ENCODE results near the gene OR10A4. TPM values are rescaled to one million over a fixed set of nuclear protein-coding genes. Genes with fewer than 3 reads are reported as not detected.

The OR10A4 gene
- total and polyA plus RNA-seq, 2 of the 4 experiments (the other 2 are of a cell fraction), result not detected

DNA sequence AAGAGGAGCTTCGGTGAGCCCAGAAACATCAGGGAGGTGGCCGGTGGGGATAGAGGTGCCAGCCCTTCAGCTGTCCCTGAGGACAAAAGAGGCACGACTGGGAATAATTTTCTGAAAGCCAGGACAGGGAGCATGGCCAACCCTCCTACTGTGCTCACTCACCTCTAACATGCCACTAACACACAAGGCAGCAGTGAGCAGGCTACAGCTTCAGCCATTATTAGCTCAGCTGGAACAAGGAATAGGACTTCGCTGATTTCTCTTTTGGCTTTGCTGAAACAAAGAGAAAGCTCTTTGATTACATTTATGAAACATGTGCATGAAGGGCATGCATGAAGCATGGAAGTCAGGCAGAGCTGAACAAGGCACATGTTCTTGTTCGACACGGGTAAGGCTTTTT, 43.1 kb upstream of the OR10A4 start:
- Histone ChIP-seq H3K27ac (ENCODE audit: insufficient read depth, low read length) (no peak overlapping the region), H2AK5ac (ENCODE audit: low read depth, low read length) (no peak overlapping the region), H2AK9ac (replicated peaks; ENCODE audit: low read depth, low read length, poor library complexity) (no peak overlapping the region), H3K27me3 (ENCODE audit: control insufficient read depth, insufficient read depth, low read length) (no peaks in the 10 kb centered on the region), H2BK5ac (ENCODE audit: low read depth, low read length, poor library complexity, severe bottlenecking) (no peak overlapping the region), H3K4ac (ENCODE audit: low read depth, low read length) (no peak overlapping the region), H3K9me3 (ENCODE audit: control insufficient read depth, insufficient read depth, low read length) (no peaks in the 10 kb centered on the region), H3K9me1 (ENCODE audit: insufficient read depth, low read length) (no peaks in the 10 kb centered on the region), H3K9ac (ENCODE audit: low read depth, low read length) (no peak overlapping the region), H4K91ac (ENCODE audit: insufficient read depth, low read depth, low read length) (no peak overlapping the region), H2BK120ac (ENCODE audit: low read depth, low read length) (no peak overlapping the region), H3K4me3 (ENCODE audit: insufficient read depth, low read depth, low read length) (no peak overlapping the region), H2BK20ac (ENCODE audit: low read depth, low read length) (no peak overlapping the region), H4K20me1 (ENCODE audit: insufficient read depth, low read length) (no peaks in the 10 kb centered on the region), H3K14ac (replicated peaks; ENCODE audit: low read depth, low read length) (no peak overlapping the region), H3K18ac (ENCODE audit: low read depth, low read length) (no peak overlapping the region), H3K36me3 (ENCODE audit: control insufficient read depth, insufficient read depth, low read length) (no peaks in the 10 kb centered on the region), H3K56ac (ENCODE audit: extremely low read depth, insufficient read depth, low read length) (no peak overlapping the region), H2AFZ (replicated peaks; ENCODE audit: low read length, poor library complexity) (no peak overlapping the region), H4K8ac (ENCODE audit: low read depth in 2 of 2, low read length in 2 of 2) (no peak overlapping the region), H3K4me2 (ENCODE audit: low read depth, low read length) (no peak overlapping the region), H4K5ac (ENCODE audit: low read depth, low read length) (no peak overlapping the region), H2BK15ac (ENCODE audit: low read depth, low read length) (no peak overlapping the region), H3K23ac (ENCODE audit: low read depth, low read length) (no peak overlapping the region), H3K4me1 (ENCODE audit: control insufficient read depth, insufficient read depth, low read length) (no peaks in the 10 kb centered on the region), H3K79me1 (ENCODE audit: low read depth in 1 of 2, low read length in 2 of 2) (no peaks in the 10 kb centered on the region)
- ChIA-PET POLR2A (ENCODE audit: unreplicated experiment) (no interaction called here), CTCF (no interaction called here)
- BruUV-seq (replicated peaks), result no TSS peak
- DNase-seq (no peak), ATAC-seq (ENCODE audit: low read depth) (no peak)
- dilution Hi-C loops (cut with HindIII; ENCODE audit: low sequenced_read_pairs, unreplicated experiment) (no loop called here), intact Hi-C loops (cut with micrococcal nuclease) (no loop called here), in situ Hi-C loops (cut with MboI; ENCODE audit: low sequenced_read_pairs) (no loop called here)
- WGBS, 2 experiments (ENCODE audit: extremely low coverage in 2 of 2, insufficient read length in 1 of 2), result 20% methylated on average over 1 of the region's 6 CpGs; no CpG with 5 or more reads in 1 of the 2 experiments
- TF ChIP-seq, protein P1, sequence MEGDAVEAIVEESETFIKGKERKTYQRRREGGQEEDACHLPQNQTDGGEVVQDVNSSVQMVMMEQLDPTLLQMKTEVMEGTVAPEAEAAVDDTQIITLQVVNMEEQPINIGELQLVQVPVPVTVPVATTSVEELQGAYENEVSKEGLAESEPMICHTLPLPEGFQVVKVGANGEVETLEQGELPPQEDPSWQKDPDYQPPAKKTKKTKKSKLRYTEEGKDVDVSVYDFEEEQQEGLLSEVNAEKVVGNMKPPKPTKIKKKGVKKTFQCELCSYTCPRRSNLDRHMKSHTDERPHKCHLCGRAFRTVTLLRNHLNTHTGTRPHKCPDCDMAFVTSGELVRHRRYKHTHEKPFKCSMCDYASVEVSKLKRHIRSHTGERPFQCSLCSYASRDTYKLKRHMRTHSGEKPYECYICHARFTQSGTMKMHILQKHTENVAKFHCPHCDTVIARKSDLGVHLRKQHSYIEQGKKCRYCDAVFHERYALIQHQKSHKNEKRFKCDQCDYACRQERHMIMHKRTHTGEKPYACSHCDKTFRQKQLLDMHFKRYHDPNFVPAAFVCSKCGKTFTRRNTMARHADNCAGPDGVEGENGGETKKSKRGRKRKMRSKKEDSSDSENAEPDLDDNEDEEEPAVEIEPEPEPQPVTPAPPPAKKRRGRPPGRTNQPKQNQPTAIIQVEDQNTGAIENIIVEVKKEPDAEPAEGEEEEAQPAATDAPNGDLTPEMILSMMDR (conservative IDR thresholded peaks at IDR 0.05; ENCODE audit: low read depth, low read length), result no peak
- TF ChIP-seq CHD1 (IDR thresholded peaks at IDR 0.05; ENCODE audit: low read depth, low read length), result no peak
- TF ChIP-seq MXI1 (IDR thresholded peaks at IDR 0.05; ENCODE audit: borderline replicate concordance, low read depth, low read length), result no peak
- TF ChIP-seq FOS (IDR thresholded peaks at IDR 0.05; ENCODE audit: low read depth, low read length), result no peak
- TF ChIP-seq, protein P2, sequence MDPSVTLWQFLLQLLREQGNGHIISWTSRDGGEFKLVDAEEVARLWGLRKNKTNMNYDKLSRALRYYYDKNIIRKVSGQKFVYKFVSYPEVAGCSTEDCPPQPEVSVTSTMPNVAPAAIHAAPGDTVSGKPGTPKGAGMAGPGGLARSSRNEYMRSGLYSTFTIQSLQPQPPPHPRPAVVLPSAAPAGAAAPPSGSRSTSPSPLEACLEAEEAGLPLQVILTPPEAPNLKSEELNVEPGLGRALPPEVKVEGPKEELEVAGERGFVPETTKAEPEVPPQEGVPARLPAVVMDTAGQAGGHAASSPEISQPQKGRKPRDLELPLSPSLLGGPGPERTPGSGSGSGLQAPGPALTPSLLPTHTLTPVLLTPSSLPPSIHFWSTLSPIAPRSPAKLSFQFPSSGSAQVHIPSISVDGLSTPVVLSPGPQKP (IDR thresholded peaks at IDR 0.05; ENCODE audit: borderline replicate concordance, low read depth, low read length), result no peak
- TF ChIP-seq, protein P3, sequence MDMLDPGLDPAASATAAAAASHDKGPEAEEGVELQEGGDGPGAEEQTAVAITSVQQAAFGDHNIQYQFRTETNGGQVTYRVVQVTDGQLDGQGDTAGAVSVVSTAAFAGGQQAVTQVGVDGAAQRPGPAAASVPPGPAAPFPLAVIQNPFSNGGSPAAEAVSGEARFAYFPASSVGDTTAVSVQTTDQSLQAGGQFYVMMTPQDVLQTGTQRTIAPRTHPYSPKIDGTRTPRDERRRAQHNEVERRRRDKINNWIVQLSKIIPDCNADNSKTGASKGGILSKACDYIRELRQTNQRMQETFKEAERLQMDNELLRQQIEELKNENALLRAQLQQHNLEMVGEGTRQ (IDR thresholded peaks at IDR 0.05; ENCODE audit: low read depth, low read length), result no peak
- no peak for TF ChIP-seq NFE2L2 (IDR thresholded peaks at IDR 0.05; ENCODE audit: low read depth, low read length)
- no peak for TF ChIP-seq RAD21 (IDR thresholded peaks at IDR 0.05; ENCODE audit: low read length)
- TF ChIP-seq RCOR1 (IDR thresholded peaks at IDR 0.05; ENCODE audit: insufficient replicate concordance, low read length), result no peak
- no peak for TF ChIP-seq BHLHE40 (IDR thresholded peaks at IDR 0.05; ENCODE audit: low read depth, low read length)
- no peak for TF ChIP-seq RFX5 (IDR thresholded peaks at IDR 0.05; ENCODE audit: low read depth, low read length)
- no peak for TF ChIP-seq SMC3 (IDR thresholded peaks at IDR 0.05; ENCODE audit: low read depth, low read length)
- TF ChIP-seq MAFK (IDR thresholded peaks at IDR 0.05; ENCODE audit: low read depth, low read length), result no peak
- no peak for TF ChIP-seq POLR2A (IDR thresholded peaks at IDR 0.05; ENCODE audit: low read depth, low read length)
- TF ChIP-seq MAZ (IDR thresholded peaks at IDR 0.05; ENCODE audit: borderline replicate concordance, low read depth, low read length), result no peak

Data from IMR-90 (cell line).